Vagina (tissue), 2 donors: ENCODE measurements around the gene RIC8B. TPM values are rescaled to one million over a fixed set of nuclear protein-coding genes. Genes with fewer than 3 reads are reported as not detected.

Experiments used
- DNase-seq, 2 donors: peaks; one replicate each; pipeline ENCODE4 v3.0.0-alpha.2; 2017; ENCODE audit errors: extremely low spot score in 2 of 2
- H3K27ac ChIP-seq: fragments of 200-600 bp; sonication (generic); one replicate; pipeline ENCODE4 v1.5.1; 2019
- H3K27me3 ChIP-seq: fragments of 200-600 bp; sonication (generic); one replicate; pipeline ENCODE4 v1.5.1; 2019
- H3K36me3 ChIP-seq, 2 donors: fragments of 200-600 bp; sonication (generic); one replicate each; pipeline ENCODE4 v1.5.1; 2017 to 2019
- H3K4me1 ChIP-seq: fragments of 200-600 bp; sonication (generic); one replicate; pipeline ENCODE4 v1.5.1; 2019
- H3K4me3 ChIP-seq, 2 donors: fragments of 200-600 bp; sonication (generic); 1 replicate in 1 of 2; 2 replicates in 1 of 2; pipeline ENCODE4 v1.5.1; 2016 to 2019
- H3K9me3 ChIP-seq: fragments of 200-600 bp; sonication (generic); one replicate; pipeline ENCODE4 v1.5.1; 2019
- CTCF ChIP-seq, 3 experiments: fragments of 450-650 bp in 2 of 3; fragments of 200-600 bp in 1 of 3; sonication (generic) in 1 of 3; IDR thresholded peaks; one replicate each; pipeline ENCODE4 v1.5.1; 2017 to 2019; ENCODE audit warnings: antibody characterized with exemption in 3 of 3, mild to moderate bottlenecking in 2 of 3, moderate library complexity in 2 of 3
- POLR2A ChIP-seq, 2 donors: fragments of 450-650 bp; IDR thresholded peaks; one replicate each; pipeline ENCODE4 v1.6.1; 2017; ENCODE audit warnings: antibody characterized with exemption in 2 of 2, mild to moderate bottlenecking in 2 of 2, moderate library complexity in 2 of 2
- POLR2AphosphoS5 ChIP-seq, 2 donors: sonication (generic); formaldehyde crosslinking; IDR thresholded peaks; one replicate each; pipeline ENCODE4 v1.9.0; 2017; ENCODE audit warnings: antibody characterized with exemption in 2 of 2, mild to moderate bottlenecking in 2 of 2, low read depth in 1 of 2; ENCODE audit not compliant: insufficient read depth in 1 of 2
- intact Hi-C: fragments of 100-400 bp; cut with DNase I; formaldehyde crosslinking; loops from one replicate; pipeline ENCODE4 v1.15.1; 2023
- total RNA-seq: library from RNA; depleted of rRNA; stranded (reverse); fragments of >200 nt; gene quantifications from one replicate; pipeline ENCODE4 v1.2.3, GENCODE V29; 2016

RIC8B gene
- total RNA-seq, 1 donor from 2014 or later: 11.8 TPM

GRCh38 chr12:106889950-106890626 lies 115.6 kb downstream of the RIC8B start:
- TF ChIP-seq CTCF (IDR thresholded peaks at IDR 0.05) (no peak), POLR2AphosphoS5 (IDR thresholded peaks at IDR 0.05; ENCODE audit: insufficient read depth in 1 of 2, low read depth in 1 of 2) (no peak), POLR2A (IDR thresholded peaks at IDR 0.05) (no peak)
- intact Hi-C loops: no loop called here
- H3K27ac ChIP-seq: no peak overlapping the region
- H3K36me3 ChIP-seq: peaks cover 0 to 15% of the 10 kb centered on the region in 2 donors
- no peaks in the 10 kb centered on the region for H3K4me1 ChIP-seq
- H3K9me3 ChIP-seq: no peaks in the 10 kb centered on the region
- no peak for DNase-seq
- no peaks in the 10 kb centered on the region for H3K27me3 ChIP-seq
- H3K4me3 ChIP-seq: no peak overlapping the region

GRCh38 chr12:106892075-106892474 lies 117.6 kb downstream of the RIC8B start:
- TF ChIP-seq CTCF (IDR thresholded peaks at IDR 0.05) (no peak), POLR2AphosphoS5 (IDR thresholded peaks at IDR 0.05; ENCODE audit: insufficient read depth in 1 of 2, low read depth in 1 of 2) (no peak)
- no peaks in the 10 kb centered on the region for H3K27me3 ChIP-seq
- H3K4me1 ChIP-seq: no peaks in the 10 kb centered on the region
- intact Hi-C loops: no loop called here
- no peak for DNase-seq
- no peak overlapping the region for H3K4me3 ChIP-seq
- no peaks in the 10 kb centered on the region for H3K9me3 ChIP-seq
- H3K27ac ChIP-seq: no peak overlapping the region
- peaks cover 0 to 6% of the 10 kb centered on the region in 2 donors for H3K36me3 ChIP-seq

DNA sequence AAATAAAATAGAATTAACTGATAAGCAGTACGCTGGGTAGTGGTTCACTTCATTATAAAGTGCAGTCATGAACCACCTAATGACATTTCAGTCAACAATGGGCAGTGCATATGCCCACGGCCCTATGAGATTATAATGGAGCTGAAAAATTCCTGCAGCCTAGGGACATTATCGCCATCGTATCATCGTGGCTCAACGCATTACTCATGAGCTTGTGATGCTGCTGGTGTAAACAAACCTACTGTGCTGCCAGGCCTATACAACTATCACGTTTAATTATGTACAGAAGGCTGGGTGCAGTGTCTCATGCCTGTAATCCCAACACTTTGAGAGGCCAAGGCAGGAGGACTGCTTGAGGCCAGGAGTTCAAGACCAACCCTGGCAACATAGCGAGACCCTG lies 119.0 kb downstream of the RIC8B start:
- Histone ChIP-seq H3K27ac (no peak overlapping the region), H3K4me1 (no peaks in the 10 kb centered on the region), H3K9me3 (no peaks in the 10 kb centered on the region), H3K36me3 (no peaks in the 10 kb centered on the region), H3K27me3 (no peaks in the 10 kb centered on the region), H3K4me3 (no peak overlapping the region)
- TF ChIP-seq POLR2AphosphoS5 (IDR thresholded peaks at IDR 0.05; ENCODE audit: insufficient read depth in 1 of 2, low read depth in 1 of 2) (no peak), CTCF (IDR thresholded peaks at IDR 0.05) (no peak), POLR2A (IDR thresholded peaks at IDR 0.05) (no peak)
- intact Hi-C loops: no loop called here
- DNase-seq: no peak

- Histone ChIP-seq H3K4me3 (no peak overlapping the region), H3K27ac (no peak overlapping the region), H3K27me3 (no peaks in the 10 kb centered on the region), H3K4me1 (no peaks in the 10 kb centered on the region), H3K36me3 (no peaks in the 10 kb centered on the region), H3K9me3 (no peaks in the 10 kb centered on the region)
- no peak for DNase-seq
- TF ChIP-seq POLR2AphosphoS5 (IDR thresholded peaks at IDR 0.05; ENCODE audit: insufficient read depth in 1 of 2, low read depth in 1 of 2) (no peak), POLR2A (IDR thresholded peaks at IDR 0.05) (no peak), CTCF (IDR thresholded peaks at IDR 0.05) (no peak)
- intact Hi-C loops: no loop called here
These were observed 120.3 kb downstream of the RIC8B start for GRCh38 chr12:106894774-106895173.

DNA sequence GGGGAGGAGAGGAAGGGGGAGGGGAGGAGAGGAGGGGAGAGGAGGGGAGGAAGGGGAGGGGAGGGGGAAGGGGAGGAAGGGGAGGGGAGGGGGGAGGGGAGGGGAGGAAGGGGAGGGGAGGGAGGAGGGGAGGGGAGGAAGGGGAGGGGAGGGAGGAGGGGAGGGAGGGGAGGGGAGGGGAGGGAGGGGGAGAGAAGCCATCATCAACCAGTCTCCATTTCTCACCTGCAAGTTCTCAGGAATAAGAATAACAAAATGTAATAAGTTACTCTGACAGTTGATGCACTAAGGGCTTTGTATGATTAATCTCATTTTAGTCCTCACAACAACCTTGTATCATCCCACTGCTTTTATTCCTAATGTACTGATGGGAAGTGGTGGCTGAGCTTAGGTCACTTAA lies 122.1 kb downstream of the RIC8B start:
- no peak for DNase-seq
- Histone ChIP-seq H3K4me3 (no peak overlapping the region), H3K36me3 (no peaks in the 10 kb centered on the region), H3K9me3 (no peaks in the 10 kb centered on the region), H3K27me3 (no peaks in the 10 kb centered on the region), H3K27ac (no peak overlapping the region), H3K4me1 (no peaks in the 10 kb centered on the region)
- TF ChIP-seq POLR2A (IDR thresholded peaks at IDR 0.05) (no peak), POLR2AphosphoS5 (IDR thresholded peaks at IDR 0.05; ENCODE audit: insufficient read depth in 1 of 2, low read depth in 1 of 2) (no peak), CTCF (IDR thresholded peaks at IDR 0.05) (no peak)
- intact Hi-C loops: no loop called here
